ENCODE data around the gene COX14. TPM values are rescaled to one million over a fixed set of nuclear protein-coding genes. Genes with fewer than 3 reads are reported as not detected.

The COX14 gene
- total and polyA plus RNA-seq, 10 of the 15 experiments (the other 5 are each of a cell fraction or from before 2014, with no cell fraction given), result 44.6 to 361 (median 120) TPM

DNA sequence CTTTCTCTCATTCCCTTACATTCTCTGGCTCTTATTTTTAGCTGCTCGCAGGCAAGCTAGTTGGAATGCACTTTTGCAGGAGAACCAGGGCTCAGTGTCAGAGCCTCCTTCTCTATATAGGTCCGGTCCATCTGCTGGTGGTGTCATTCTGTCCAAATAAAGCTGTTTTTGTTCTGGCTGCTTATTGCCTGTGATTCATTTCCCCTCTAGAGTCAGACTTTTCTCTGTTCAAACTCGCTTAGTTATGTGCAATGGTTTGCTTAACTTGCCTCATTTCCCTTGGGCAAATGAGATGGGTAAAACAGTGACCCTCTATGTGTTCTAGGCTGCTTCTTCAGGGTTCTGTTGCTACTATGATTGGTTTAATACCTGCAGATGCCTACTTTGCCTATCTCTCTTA lies 24.0 kb upstream of the COX14 start:
- H4K20me1 ChIP-seq (ENCODE audit: control insufficient read depth, insufficient read depth), result 0 out of 2 replicates have a peak, but pooled peaks cover 4% of the 10 kb centered on the region
- no peak for ATAC-seq
- peaks cover 0 to 20% of the 10 kb centered on the region in 2 experiments for H3K36me3 ChIP-seq (ENCODE audit: control insufficient read depth in 2 of 2, insufficient read depth in 2 of 2, low read length in 1 of 2)
- CTCF ChIA-PET, result interaction anchor here (0.8 to 9.0 kb wide), 24 partner anchors 10 to 342 kb away, joined by 3 to 250 read pairs (median 5); partner anchors contain the start of genes CERS5, COX14, GPD1 and LIMA1
- no peaks in the 10 kb centered on the region for H3K4me1 ChIP-seq (ENCODE audit: control insufficient read depth, insufficient read depth, low read length)
- H3K4me2 ChIP-seq (ENCODE audit: control insufficient read depth, insufficient read depth), result no peak overlapping the region
- H3K4me3 ChIP-seq, result no peak overlapping the region
- POLR2A ChIA-PET, result interaction anchor here (0.6 to 1.2 kb wide), 3 partner anchors 23 to 59 kb away, joined by 5 to 8 read pairs (median 5); no protein-coding TSS in a partner anchor
- peaks cover 9% of the 10 kb centered on the region for H3K79me2 ChIP-seq (ENCODE audit: control insufficient read depth, insufficient read depth, low read length)
- H3K9ac ChIP-seq (ENCODE audit: control insufficient read depth, insufficient read depth, low read length), result no peak overlapping the region
- TF ChIP-seq, protein P1, sequence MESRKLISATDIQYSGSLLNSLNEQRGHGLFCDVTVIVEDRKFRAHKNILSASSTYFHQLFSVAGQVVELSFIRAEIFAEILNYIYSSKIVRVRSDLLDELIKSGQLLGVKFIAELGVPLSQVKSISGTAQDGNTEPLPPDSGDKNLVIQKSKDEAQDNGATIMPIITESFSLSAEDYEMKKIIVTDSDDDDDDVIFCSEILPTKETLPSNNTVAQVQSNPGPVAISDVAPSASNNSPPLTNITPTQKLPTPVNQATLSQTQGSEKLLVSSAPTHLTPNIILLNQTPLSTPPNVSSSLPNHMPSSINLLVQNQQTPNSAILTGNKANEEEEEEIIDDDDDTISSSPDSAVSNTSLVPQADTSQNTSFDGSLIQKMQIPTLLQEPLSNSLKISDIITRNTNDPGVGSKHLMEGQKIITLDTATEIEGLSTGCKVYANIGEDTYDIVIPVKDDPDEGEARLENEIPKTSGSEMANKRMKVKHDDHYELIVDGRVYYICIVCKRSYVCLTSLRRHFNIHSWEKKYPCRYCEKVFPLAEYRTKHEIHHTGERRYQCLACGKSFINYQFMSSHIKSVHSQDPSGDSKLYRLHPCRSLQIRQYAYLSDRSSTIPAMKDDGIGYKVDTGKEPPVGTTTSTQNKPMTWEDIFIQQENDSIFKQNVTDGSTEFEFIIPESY (IDR thresholded peaks at IDR 0.05), result no peak
- TF ChIP-seq KLF5 (IDR thresholded peaks at IDR 0.05; ENCODE audit: partially characterized antibody), result no peak
- TF ChIP-seq IRF4 (IDR thresholded peaks at IDR 0.05; ENCODE audit: low read depth, low read length), result no peak
- TF ChIP-seq, protein P2, sequence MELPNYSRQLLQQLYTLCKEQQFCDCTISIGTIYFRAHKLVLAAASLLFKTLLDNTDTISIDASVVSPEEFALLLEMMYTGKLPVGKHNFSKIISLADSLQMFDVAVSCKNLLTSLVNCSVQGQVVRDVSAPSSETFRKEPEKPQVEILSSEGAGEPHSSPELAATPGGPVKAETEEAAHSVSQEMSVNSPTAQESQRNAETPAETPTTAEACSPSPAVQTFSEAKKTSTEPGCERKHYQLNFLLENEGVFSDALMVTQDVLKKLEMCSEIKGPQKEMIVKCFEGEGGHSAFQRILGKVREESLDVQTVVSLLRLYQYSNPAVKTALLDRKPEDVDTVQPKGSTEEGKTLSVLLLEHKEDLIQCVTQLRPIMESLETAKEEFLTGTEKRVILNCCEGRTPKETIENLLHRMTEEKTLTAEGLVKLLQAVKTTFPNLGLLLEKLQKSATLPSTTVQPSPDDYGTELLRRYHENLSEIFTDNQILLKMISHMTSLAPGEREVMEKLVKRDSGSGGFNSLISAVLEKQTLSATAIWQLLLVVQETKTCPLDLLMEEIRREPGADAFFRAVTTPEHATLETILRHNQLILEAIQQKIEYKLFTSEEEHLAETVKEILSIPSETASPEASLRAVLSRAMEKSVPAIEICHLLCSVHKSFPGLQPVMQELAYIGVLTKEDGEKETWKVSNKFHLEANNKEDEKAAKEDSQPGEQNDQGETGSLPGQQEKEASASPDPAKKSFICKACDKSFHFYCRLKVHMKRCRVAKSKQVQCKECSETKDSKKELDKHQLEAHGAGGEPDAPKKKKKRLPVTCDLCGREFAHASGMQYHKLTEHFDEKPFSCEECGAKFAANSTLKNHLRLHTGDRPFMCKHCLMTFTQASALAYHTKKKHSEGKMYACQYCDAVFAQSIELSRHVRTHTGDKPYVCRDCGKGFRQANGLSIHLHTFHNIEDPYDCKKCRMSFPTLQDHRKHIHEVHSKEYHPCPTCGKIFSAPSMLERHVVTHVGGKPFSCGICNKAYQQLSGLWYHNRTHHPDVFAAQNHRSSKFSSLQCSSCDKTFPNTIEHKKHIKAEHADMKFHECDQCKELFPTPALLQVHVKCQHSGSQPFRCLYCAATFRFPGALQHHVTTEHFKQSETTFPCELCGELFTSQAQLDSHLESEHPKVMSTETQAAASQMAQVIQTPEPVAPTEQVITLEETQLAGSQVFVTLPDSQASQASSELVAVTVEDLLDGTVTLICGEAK (IDR thresholded peaks at IDR 0.05; ENCODE audit: borderline replicate concordance), result no peak
- TF ChIP-seq MEF2B (IDR thresholded peaks at IDR 0.05; ENCODE audit: partially characterized antibody, poor library complexity, severe bottlenecking), result no peak
- no peak for TF ChIP-seq BHLHE40 (IDR thresholded peaks at IDR 0.05; ENCODE audit: borderline replicate concordance in 1 of 2, low read depth in 2 of 2, low read length in 1 of 2)
- no peak for TF ChIP-seq NFYB (IDR thresholded peaks at IDR 0.05; ENCODE audit: insufficient read depth, low read depth, low read length)
- no peak for TF ChIP-seq SP1 (IDR thresholded peaks at IDR 0.05; ENCODE audit: low read depth, low read length)
- TF ChIP-seq KDM1A (IDR thresholded peaks at IDR 0.05; ENCODE audit: borderline replicate concordance), result no peak
- H2AFZ ChIP-seq (ENCODE audit: control insufficient read depth, low read depth, low read length), result no peak overlapping the region
- DNase-seq (ENCODE audit: low read depth, low spot score), result no peak
- whole genome bisulfite sequencing (ENCODE audit: insufficient coverage, insufficient replicate concordance, low lambda C conversion rate, missing lambda C conversion rate), result 67% methylated on average over 3 of the region's 3 CpGs
- no peaks in the 10 kb centered on the region for H3K9me3 ChIP-seq (replicated peaks; ENCODE audit: control insufficient read depth, insufficient read depth, low read length)
- H3K27me3 ChIP-seq (replicated peaks in 1 of 2; ENCODE audit: control insufficient read depth in 2 of 2, insufficient read depth in 2 of 2, low read length in 1 of 2), result no peaks in the 10 kb centered on the region
- intact Hi-C loops (cut with micrococcal nuclease; ENCODE audit: unreplicated experiment) (loop anchor here (1.0 kb wide), 1 partner anchor 87 kb away; no protein-coding TSS in a partner anchor), in situ Hi-C loops (cut with MboI) (no loop called here)
- no TSS peak for BruUV-seq (replicated peaks)
- SMC1A ChIA-PET (ENCODE audit: uncharacterized antibody, unreplicated experiment), result interaction anchor here (0.6 to 3.9 kb wide), 13 partner anchors 9 to 344 kb away, joined by 3 to 29 read pairs (median 3); partner anchors contain the start of genes CERS5 and COX14
- RAD21 ChIA-PET (ENCODE audit: unreplicated experiment), result interaction anchor here (1.3 to 5.6 kb wide), 9 partner anchors 23 to 227 kb away, joined by 3 to 47 read pairs (median 5); partner anchors contain the start of genes CERS5 and COX14
- FAIRE-seq, result no peak
- H3K27ac ChIP-seq (ENCODE audit: control insufficient read depth, insufficient read depth), result no peak overlapping the region
